HFF-Myc (cell line): ENCODE results near the gene HOATZ.

Experiments used
- DNase-seq: peaks from one replicate; pipeline ENCODE4 v3.0.0-alpha.2; 2011; ENCODE audit warnings: low read depth; ENCODE audit errors: extremely low read depth
- H3K4me3 ChIP-seq: replicated peaks from 2 replicates; pipeline ENCODE4 v1.5.1; 2011; ENCODE audit warnings: low read depth, mild to moderate bottlenecking, control low read depth, low read length
- TF ChIP-seq, protein P1 (sequence below): IDR thresholded peaks from 2 replicates; pipeline ENCODE4 v1.5.1; 2012; ENCODE audit warnings: mild to moderate bottlenecking, low read depth, low read length, control low read depth; ENCODE audit errors: missing control alignments

The HOATZ gene

DNA sequence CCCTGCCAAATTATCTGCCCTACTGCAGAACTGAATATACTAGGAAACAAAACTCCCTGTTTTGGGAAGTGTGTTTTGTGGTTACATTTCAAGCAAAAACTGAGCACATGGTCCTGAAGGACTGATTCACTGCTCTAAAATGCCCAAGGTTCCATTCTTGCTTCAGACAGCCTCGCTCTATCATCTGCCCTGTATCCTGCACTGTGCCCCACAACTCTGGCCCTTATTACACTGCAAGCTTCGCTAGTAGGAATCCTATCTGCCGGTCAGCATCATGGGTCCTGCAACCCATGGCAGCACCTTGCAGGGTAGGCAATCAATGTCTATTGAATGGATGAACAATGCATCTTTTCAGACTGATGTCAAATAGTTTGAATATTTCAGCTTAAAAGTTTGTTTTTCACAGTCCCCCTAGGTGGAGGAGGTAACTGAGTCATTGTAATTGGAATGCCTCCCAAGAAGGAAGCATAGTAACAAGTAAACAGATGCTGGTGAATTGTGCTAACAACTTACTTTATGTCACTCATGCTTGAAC is 47.3 kb downstream of the HOATZ start:
- H3K4me3 ChIP-seq, result no peak overlapping the region
- DNase-seq, result peak; percentile 73
- TF ChIP-seq, protein P1, sequence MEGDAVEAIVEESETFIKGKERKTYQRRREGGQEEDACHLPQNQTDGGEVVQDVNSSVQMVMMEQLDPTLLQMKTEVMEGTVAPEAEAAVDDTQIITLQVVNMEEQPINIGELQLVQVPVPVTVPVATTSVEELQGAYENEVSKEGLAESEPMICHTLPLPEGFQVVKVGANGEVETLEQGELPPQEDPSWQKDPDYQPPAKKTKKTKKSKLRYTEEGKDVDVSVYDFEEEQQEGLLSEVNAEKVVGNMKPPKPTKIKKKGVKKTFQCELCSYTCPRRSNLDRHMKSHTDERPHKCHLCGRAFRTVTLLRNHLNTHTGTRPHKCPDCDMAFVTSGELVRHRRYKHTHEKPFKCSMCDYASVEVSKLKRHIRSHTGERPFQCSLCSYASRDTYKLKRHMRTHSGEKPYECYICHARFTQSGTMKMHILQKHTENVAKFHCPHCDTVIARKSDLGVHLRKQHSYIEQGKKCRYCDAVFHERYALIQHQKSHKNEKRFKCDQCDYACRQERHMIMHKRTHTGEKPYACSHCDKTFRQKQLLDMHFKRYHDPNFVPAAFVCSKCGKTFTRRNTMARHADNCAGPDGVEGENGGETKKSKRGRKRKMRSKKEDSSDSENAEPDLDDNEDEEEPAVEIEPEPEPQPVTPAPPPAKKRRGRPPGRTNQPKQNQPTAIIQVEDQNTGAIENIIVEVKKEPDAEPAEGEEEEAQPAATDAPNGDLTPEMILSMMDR, result no peak

DNA sequence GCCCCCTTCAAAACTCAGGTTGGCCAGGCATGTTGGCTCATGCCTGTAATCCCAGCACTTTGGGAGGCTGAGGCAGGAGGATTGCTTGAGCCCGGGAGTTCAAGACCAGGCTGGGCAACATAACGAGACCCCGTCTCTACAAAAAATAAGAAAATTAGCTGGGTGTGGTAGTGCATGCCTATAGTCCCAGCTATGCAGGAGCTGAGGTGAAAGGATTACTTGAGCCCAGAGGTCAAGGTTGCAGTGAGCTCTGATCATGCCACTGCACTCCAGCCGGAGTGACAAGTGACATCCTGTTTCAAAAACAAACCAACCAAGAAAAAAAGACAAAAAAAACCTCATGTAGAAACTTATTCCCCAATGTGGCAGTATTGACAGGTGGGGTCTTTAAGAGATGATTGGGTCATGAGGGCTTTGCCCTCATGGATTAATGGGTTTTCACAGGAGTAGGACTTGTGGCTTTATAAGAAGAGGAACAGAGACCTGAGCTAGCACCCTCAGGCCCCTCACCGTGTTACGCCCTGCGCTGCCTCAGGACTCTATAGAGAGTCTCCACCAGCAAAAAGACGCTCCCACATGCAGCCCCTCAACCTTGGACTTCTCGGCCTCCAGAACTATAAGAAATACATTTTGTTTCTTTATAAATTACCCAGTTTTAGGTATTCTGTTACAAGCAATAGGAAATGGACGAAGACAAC is 48.3 kb downstream of the HOATZ start:
- TF ChIP-seq, protein P1, result no peak
- no peak for DNase-seq
- no peak overlapping the region for H3K4me3 ChIP-seq

DNA sequence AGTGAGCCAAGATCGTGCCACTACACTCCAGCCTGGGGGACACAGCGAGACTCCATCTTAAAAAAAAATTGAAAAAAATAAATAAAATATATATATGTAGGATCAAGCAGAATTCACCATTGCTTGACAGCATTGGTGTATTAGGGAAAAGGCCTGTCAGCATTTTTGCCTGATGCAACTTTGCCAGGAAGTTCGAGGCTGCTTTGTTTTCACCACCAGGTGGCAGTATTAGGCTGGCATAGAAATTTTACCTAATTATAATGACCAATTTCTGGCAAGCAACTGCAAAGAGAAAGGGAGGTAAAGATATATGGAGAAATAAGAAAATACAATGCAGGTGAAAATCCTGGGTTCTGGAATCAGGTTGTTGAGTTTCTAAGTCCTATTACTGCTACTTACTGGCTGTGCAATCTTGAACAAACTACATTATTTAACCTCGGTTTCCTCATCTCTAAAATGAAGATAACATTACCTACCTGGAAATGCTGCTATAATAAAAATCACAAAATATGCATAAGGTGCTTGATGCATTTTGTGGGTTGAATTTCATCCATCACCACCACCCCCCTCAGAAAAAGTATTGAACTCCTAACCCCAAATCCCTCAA is 50.6 kb downstream of the HOATZ start:
- peak; percentile 67 for DNase-seq
- H3K4me3 ChIP-seq, result no peak overlapping the region
- TF ChIP-seq, protein P1, result peak; percentile 84

DNA sequence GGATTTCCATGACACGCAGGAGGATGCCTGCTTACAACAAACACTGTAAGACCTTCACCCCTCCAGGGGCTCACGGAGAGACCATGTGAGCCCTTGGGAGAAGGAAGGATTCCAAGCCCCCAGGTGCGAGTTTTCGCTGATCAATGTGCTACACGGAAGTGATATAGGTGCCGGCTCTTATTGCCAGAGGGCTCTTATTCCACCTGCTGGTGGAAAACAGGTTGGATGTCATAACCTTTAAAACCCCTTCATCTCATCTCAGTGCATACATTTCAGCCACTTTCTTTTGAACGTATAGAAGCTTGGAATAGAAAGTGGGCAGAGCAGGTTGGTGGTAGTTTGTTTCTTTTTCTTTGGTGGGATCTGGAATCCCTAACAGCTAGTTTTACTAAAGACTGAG is 51.7 kb downstream of the HOATZ start:
- H3K4me3 ChIP-seq, result no peak overlapping the region
- no peak for DNase-seq
- TF ChIP-seq, protein P1, result no peak

DNA sequence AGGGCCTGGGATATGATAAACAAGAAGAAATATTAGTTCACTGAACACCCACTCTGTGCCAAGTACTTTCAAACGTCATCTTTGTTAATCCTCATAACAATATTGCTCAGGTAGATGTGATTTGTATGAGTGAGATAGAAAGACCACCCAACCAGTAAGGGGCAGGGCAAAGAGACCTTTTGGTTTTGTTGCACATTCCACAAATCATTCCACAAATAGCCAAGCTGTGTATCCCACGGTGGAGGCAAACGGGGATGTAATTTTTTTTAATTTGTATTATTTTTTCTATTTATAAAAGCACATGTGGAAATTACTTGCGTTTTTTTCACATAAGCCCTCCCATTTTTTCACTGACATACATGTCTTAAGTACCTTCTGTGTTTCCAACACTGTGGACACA is 54.9 kb downstream of the HOATZ start:
- H3K4me3 ChIP-seq, result no peak overlapping the region
- TF ChIP-seq, protein P1, result no peak
- DNase-seq, result no peak

DNA sequence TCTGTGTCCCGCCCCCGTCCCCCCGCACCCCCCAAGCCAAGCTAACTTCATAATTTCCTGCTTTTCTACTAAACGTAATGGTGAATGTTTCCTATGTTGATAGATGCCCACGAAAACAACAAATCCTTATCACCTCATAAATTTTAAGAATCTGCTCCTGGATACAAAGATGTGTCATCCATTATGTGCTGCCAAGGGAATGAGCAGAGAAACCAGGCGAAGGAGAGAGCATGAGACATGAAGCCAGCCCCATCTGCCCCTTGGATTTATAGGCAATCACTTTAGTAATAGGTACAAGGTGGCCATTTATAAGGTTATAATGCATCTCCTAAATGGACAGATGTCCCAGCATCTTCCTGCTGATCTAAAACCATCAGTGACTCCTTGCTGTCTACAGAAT is 56.2 kb downstream of the HOATZ start:
- no peak for DNase-seq
- H3K4me3 ChIP-seq, result no peak overlapping the region
- TF ChIP-seq, protein P1, result no peak
